HG02623 (cell line): ENCODE measurements around the gene ADISSP.

Source experiments
- ATAC-seq: cut with Tn5 transposase; IDR thresholded peaks from one replicate; pipeline ENCODE4 v1.9.1; 2021; ENCODE audit warnings: moderate library complexity; ENCODE audit not compliant: unreplicated experiment

ADISSP gene

DNA sequence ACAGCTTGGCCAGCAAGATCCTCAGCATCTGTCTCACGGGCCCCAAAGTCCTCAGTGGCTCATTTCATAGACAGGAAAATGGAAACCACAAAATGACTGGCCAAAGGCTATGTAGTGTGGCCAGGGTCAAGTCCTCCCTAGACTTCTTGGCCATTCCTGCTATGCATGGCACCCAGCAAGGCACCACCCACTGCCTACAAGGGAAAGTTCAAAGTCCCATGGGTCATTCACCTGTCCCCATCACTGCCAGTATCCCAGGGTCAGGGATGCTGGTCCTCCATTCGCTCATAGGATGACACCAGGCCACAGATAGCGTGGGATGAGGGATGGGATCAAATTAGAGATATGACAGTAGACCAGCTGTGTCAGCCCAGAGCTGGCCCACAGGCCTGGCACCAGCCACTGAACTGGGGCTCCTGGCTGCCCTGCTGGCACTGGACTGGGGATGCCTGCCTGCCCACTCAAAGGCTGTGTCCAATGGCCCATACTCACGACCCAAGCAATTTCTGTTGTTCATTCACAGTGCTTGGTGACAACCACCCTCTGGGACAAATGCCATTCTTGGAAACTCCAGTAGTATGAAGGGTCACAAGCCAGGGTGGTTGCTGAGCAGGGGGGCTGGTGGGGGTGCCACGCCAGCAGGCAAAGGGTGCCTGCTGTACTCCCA, 11.6 kb downstream of the ADISSP start:
- no peak for ATAC-seq

DNA sequence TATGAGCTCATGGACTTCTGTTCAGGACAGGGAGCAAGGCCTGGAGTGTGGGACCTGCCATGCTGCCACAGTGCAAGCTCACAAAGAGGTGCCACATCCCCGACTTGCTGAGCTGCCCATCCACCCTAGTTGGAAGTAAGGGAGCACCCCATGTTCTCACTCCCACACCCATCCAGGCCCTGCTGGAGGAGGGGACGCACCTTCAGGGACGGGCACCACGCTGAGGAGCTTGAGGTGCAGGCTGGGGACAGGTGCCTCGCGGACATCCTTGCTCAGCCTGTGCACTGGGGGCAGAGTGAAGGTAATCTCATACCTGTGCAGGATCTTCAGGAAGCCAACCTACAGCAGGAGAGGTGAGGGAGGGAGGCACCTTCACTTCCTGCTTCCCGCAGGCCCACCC, 12.3 kb downstream of the ADISSP start:
- no peak for ATAC-seq

DNA sequence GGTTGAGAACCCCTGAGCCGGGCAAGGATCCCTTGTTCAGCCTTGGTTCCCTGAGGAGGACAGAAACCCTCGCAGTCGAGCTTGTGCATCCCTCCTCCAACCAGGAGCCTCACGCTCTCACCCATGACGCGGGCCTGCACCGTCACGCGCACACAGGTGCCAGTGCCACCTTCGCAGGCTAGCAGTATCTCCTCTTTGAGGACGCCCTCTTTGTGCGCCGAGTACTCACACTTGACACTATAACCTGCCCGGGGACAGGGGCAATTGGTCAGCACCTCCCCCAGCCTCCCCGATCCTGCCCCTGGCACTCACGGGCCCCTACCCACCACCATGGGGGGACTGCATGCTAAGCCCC, 13.3 kb downstream of the ADISSP start:
- ATAC-seq, result no peak

DNA sequence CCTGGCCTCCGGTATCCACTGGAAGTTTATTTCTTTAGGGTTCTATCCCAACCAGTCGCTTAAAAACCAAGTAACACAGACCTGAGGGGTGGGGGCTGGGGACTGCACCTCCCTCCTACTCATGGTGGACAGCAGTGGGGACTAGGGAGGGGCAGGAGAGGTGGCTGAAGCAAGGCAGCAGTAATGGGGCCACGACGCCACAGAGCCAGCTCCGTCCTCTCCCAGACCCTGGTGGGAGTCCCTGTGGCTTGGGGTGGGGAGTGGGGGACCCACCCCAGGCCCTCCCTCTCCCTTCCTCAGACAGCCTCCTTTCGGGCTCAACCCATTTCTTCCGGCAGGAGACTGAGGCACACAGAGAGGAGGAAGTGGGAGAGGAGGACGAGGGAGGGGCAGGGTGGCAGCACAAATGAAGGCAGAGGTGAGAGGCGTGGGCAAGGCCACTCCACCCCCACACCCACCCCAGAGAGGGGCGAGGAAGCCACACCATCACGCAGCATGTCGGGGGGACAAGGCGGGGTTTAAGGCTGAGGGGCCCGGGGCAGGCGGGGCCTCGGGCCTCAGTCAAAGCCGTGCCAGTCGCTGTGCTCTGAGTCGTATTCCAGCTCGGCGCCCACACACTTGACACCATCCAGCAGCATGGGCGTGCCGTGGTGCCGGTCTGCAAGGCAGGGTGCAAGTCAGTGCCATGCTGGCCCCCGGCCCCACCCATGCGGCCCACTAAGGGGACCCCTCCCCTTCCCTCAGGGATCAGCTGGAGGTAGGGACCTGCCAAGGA, 13.9 kb downstream of the ADISSP start:
- no peak for ATAC-seq

DNA sequence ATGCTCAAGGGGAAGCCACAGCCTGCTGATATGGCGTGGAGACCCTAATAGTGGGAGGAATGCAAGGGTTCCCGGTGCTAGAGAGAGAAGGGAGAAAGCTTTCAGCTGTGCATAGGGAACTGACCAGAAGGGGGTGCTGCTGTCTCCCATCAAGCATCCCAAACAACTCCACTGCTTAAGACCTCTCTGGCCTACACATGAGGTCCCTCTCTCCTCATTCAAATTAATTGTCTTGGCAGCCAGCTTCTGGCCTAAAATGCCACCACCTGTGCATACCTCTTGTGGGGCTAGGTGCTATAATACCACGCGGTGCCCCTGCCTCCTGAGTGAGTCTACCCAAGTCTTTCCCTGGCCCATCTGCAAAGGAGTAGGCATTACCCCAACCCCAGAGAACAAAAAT, 14.5 kb downstream of the ADISSP start:
- ATAC-seq, result no peak

DNA sequence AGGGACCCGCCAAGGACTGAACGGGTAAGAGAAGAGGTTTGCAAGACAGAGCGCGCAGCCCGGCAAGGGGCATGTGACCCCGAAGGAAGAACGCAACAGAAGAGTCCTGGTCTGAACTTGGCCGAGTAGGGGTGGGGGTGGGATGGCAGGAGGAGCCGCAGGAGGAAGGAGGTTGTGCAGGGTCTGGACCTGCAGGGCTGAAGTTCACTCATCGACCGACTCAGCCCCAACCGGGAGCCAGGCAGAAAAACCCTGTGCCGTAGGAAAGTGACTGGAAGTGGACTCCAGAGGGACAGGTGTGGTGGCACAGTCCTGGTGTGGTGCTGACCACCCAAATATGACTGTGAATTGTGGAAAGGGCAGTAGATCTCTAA, 15.2 kb downstream of the ADISSP start:
- ATAC-seq, result no peak

DNA sequence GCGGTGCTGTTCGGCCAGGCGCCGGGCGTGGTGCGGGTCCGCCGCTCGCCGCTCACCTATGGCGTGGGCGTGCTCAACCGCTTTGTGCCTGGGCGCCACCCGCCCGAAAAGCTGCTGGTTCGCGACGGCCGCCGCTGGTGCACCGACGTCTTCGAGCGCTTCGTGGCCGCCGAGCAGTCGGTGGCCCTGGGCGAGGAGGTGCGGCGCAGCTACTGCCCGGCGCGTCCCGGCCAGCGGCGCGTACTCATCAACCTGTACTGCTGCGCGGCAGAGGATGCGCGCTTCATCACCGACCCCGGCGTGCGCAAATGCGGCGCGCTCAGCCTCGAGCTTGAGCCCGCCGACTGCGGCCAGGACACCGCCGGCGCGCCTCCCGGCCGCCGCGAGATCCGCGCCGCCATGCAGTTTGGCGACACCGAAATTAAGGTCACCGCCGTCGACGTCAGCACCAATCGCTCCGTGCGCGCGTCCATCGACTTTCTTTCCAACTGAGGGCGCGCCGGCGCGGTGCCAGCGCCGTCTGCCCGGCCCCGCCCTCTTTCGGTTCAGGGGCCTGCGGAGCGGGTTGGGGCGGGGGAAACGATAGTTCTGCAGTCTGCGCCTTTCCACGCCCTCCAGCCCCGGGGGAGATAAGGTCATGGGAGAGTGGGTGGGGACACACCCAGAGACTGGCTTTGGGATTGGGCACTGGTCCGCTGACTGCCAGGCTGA, 15.7 kb downstream of the ADISSP start:
- no peak for ATAC-seq

DNA sequence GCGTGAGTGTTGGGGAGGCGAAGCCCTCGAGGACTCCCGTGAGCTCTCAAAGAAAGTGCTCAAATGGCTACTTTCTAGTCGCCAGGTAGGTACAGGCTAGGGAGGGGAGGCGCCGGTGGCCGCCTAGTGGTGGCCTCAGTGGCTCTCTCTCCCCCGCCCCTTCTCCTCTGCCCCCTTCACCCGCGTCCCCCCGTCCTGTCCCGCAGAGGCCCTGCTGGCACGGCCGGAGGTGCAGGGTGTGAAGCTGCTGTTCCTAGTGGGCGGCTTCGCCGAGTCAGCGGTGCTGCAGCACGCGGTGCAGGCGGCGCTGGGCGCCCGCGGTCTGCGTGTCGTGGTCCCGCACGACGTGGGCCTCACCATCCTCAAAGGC, 16.3 kb downstream of the ADISSP start:
- no peak for ATAC-seq

DNA sequence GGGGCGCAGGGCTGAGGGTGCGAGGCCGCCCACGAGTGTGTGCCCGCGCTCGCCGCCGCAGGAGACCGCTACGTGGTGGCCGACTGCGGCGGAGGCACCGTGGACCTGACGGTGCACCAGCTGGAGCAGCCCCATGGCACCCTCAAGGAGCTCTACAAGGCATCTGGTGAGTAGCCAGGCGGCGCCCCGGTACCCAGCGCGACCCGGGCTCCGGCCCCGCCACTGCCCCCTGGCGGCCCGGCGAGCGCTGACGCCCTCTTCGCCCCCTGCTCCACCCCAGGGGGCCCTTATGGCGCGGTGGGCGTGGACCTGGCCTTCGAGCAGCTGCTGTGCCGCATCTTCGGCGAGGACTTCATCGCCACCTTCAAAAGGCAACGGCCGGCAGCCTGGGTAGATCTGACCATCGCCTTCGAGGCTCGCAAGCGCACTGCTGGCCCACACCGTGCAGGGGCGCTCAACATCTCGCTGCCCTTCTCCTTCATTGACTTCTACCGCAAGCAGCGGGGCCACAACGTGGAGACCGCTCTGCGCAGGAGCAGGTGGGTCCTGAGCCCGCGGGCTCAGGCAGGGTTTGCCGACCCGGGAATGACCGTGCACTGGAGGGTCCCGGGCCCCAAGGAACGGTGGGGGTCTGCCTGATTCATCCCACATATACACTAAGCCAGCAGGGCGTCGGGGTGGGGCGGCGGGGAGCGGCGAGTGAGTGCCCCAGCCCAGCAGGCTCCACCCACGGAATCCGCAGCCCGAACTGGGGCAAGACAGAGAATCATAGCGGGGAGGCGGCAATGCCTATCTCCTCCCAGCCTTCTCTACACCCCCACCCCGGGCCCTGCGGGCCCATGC, 17.6 kb downstream of the ADISSP start:
- ATAC-seq, result no peak

DNA sequence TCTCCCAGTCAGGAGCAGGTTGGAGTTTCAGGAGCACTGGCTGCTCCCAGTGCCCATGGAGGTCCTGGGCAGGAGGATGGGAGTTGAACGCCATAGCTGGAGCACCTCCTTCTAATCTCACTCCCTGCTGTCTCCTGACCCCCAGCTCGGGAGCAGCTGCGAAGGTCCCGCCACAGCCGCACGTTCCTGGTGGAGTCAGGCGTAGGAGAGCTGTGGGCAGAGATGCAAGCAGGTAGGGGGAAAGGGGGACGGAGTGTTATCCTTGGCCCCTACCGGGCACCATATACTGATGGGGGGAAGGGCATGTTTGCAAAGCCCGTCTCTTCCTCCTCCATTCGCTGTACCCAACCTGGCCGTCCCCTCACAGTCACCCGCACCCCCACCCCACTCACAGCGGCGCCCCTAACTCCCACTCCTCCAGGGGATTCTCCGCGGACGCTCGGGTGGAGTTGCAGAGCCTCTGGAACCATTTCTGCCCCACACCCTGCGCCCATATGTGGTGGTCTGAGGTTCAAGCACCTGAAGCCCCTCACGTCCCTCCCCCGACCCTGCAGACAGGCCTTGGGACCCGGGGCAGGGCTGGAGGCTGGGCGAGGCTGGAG, 18.4 kb downstream of the ADISSP start:
- ATAC-seq, result no peak

DNA sequence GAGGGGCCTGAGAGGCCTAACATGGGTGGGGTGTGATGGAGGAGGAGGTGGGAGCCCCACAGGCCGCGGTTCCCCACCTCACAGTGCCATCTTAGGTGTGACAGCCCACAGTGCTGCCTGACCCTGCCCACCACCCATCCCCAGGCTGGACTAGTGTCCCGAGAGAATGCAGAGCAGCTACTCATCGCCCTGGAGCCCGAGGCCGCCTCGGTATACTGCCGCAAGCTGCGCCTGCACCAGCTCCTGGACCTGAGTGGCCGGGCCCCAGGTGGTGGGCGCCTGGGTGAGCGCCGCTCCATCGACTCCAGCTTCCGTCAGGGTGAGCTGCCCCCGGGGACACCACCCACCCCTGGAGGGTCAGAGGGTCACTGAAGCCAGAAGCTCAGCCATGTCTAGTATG, 19.5 kb downstream of the ADISSP start:
- ATAC-seq, result no peak

DNA sequence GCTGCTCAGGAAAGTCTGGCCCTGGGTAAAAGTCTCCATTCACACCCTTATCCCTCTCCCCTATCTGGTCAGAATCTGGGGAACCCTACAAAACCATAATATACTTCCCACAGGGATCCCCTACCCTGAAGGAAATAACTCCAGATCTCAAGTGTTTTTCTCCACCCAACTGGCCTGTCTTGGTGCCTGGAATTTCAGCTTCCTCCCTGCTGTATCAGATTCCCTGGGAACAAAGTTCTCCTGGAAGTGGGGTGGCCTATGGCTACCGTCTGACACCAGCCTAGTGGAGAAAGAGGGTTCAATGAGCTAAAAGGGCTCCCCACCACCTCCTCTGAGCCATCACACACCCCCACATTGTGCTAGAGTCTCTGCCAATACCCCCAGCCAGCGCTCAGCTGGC, 20.1 kb downstream of the ADISSP start:
- no peak for ATAC-seq

DNA sequence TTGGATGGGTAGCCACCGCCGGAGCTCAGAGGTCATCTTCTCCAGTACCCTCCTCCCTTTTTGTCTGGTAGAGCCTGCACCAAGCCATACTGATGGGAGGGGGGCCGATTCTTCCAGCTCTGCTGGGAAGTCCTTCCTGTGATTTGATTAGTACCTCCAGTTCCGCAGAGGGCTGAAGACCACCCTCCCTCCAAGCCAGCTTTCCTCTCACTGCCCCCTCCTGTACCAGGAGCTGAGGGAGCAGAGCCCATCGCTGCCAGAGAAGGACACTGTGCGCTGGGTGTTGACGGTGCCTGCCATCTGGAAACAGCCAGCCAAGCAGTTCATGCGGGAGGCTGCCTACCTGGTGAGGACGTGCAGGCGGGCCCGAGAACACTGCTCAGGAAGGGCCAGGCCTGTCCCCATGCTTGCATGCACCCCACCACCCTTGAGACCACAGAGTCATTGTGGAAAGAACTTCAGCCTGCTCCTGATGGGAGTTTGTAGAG, 21.8 kb downstream of the ADISSP start:
- no peak for ATAC-seq

DNA sequence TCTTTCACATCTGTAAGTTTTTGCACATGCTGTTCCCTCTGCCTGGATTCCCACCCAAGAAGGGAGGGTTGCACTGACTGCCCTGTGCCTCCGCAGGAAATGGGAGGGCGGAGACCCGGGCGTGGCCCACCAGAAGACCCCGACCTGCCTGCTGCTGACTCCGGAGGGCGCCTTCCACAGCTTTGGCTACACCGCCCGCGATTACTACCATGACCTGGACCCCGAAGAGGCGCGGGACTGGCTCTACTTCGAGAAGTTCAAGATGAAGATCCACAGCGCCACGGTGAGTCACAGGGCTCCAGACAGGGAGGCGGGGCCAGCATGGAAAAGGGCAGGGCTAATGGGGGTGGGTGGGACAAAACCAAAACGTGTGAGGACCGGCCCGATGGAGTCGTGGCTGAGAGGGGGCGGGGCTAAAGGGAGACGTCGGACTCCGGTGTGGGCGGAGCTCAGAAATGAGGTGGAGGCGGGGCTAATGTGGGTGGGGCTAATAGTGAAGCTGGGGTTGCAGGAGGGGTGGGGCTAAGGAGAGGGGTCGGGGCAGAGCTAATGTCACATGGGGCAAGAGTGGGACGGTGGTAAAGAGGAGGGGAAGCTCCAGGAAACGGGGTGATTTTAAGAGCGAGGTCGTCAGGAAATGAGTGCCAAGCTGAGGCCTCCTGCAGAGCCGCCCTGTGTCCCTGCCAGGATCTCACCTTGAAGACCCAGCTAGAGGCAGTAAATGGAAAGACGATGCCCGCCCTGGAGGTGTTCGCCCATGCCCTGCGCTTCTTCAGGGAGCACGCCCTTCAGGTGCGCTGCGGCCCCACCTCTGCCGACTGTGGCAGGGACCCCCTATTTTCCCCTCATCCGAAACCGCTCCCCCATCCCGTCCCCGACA, 22.5 kb downstream of the ADISSP start:
- ATAC-seq, result no peak

DNA sequence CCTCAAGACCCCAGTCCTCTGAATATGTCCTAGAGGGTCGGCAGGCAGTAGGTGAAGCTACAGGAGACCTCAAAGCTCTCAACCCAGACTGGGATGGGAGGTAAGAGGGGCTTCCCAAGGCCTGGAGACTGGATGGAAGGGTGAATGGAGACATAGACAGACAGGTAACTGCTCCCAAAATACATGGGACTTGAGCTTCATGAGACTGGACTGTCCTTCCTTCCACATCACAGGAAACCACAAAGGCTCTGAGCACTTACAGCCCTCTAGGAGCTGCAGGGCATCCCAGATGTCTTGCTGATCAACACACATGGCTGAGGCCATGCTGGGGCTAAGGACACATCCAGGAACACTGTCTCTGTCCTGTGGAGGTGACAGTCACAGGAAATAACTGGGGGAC, 23.5 kb downstream of the ADISSP start:
- ATAC-seq, result no peak

DNA sequence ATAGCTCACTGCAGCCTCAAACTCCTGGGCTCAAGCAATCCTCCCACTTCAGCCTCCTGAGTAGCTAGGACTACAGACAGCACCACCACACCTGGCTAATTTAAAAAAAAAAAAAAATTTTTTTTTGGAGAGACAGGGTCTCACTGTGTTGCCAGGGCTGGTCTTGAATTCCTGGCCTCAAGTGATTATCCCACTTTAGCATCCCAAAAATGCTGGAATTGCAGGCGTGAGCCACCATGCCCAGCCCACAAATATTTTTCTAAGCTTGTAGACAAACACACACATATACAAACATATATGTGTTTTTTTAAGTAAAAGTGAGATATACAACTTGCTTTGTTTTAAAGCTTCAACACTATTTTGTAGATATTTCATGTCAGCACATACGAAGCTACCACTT, 24.3 kb downstream of the ADISSP start:
- no peak for ATAC-seq

DNA sequence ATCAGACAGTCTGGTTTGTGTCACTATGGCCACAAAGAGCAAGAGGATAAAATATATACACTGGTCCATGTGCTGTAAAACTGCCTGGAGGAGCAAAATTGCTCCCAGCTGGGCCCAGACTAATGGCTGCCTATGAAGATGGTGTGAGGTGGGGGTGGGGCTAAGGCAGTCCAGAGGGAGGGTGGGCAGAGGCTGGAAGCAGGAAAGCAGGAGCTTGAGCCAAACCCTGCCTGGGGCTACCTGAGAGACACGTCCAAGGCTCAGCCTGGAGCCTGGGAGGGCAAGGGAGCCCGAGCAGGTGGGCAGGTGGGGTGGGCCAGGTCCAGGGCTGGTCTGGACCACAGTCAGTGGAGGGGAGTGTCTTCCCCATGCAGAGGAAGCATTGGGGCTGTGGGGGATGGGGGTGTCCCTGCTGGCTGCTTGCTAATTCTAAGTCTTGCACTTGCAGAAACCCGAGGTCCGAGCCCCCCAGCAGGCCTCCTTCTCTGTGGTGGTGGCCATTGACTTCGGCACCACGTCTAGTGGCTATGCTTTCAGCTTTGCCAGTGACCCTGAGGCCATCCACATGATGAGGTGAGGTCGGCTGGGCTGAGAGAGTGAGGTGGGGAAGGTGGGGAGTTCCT, 25.6 kb downstream of the ADISSP start:
- no peak for ATAC-seq

DNA sequence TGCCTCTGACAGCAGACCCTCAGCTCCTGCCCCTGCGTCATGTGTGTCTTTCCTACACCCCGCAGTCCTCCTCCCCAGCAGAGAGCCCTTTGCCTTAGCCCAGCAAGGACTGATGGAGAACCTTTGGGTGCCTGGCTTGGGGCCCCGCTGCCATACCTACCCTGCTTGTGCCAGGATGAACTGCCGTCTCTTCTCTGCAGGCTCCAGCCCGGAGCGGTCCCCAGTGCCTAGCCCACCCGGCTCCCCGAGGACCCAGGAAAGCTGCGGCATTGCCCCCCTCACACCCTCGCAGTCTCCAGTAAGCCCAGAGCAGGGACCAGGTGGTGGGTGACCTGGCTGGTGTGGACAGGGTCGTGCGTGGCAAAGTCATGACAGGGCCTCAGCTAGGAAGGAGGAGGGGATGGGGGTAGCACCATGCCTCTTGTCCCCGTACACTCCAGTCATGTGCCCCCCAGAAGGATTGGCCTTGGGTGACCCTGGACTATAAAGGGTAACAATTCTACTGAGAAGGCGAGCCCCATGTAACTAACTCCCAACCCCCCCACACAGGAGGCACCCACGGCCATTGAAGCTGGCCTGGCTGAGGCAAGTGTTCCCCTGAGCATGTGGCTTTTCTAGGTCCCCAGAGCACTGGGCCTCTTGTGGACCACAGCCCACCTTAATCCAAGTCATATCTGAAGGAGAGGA, 26.8 kb downstream of the ADISSP start:
- no peak for ATAC-seq

DNA sequence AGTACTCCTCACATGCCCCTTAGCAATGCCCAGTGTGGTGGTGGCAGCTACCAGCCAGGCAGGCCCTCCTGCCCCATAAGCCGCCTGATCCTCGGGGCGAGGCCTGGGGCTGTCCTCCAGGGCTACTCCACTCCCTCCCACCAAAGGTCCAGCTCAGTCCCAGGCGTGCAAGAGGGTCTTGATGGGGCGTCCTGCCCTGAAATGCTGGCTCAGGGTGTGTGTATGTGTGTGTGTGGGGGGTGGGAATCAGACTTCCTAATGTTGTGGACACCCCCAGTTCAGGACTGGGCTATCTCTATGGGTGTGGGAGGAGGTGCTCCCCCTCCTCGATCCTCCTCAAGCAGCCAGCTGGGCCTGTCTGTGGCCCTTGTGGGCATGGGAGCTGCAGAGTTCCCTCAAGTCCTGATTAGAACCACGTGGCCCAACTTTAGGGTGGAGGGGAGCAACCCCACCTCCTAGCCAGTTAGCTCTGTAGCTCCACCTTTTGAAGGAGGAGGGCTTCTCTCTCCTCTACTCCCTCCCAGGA, 27.6 kb downstream of the ADISSP start:
- no peak for ATAC-seq
